WTC11 (cell line): ENCODE results near the gene STRADA. TPM values are rescaled to one million over a fixed set of nuclear protein-coding genes. Genes with fewer than 3 reads are reported as not detected.
A peak's percentile ranks its signal among the peaks of the same experiment; 100 is the strongest.

Experiments used
- ATF1 ChIP-seq: sonication (generic); formaldehyde crosslinking; IDR thresholded peaks from 2 replicates; pipeline ENCODE4 v1.8.1; 2023; ENCODE audit warnings: mild to moderate bottlenecking, moderate library complexity, missing genetic modification reagents
- CBFB ChIP-seq: sonication (generic); formaldehyde crosslinking; IDR thresholded peaks from 2 replicates; pipeline ENCODE4 v1.8.1; 2022; ENCODE audit warnings: mild to moderate bottlenecking, low read depth, missing genetic modification reagents
- CREM ChIP-seq: sonication (generic); formaldehyde crosslinking; IDR thresholded peaks from 2 replicates; pipeline ENCODE4 v1.8.1; 2022; ENCODE audit warnings: mild to moderate bottlenecking, missing genetic modification reagents, moderate library complexity
- ERG ChIP-seq: fragments of 250-450 bp; sonication (Bioruptor Pico); IDR thresholded peaks from 2 replicates; pipeline ENCODE4 v1.8.0; 2021; ENCODE audit warnings: mild to moderate bottlenecking
- FOXJ3 ChIP-seq: sonication (generic); formaldehyde crosslinking; IDR thresholded peaks from 2 replicates; pipeline ENCODE4 v1.9.0; 2021; ENCODE audit warnings: missing genetic modification reagents, mild to moderate bottlenecking, borderline replicate concordance
- FOXK1 ChIP-seq: sonication (generic); formaldehyde crosslinking; IDR thresholded peaks from 2 replicates; pipeline ENCODE4 v1.8.0; 2022; ENCODE audit warnings: mild to moderate bottlenecking, moderate library complexity, missing genetic modification reagents
- FOXP1 ChIP-seq: sonication (generic); formaldehyde crosslinking; IDR thresholded peaks from 2 replicates; pipeline ENCODE4 v1.8.0; 2022; ENCODE audit warnings: missing genetic modification reagents, mild to moderate bottlenecking, moderate library complexity, borderline replicate concordance
- IRF1 ChIP-seq: sonication (generic); formaldehyde crosslinking; IDR thresholded peaks from 2 replicates; pipeline ENCODE4 v1.8.0; 2023; ENCODE audit warnings: missing genetic modification reagents
- MXD4 ChIP-seq: fragments of 250-450 bp; sonication (Bioruptor Pico); IDR thresholded peaks from 2 replicates; pipeline ENCODE4 v1.8.0; 2021; ENCODE audit warnings: mild to moderate bottlenecking, moderate library complexity, borderline replicate concordance
- NR2C2 ChIP-seq: sonication (generic); formaldehyde crosslinking; IDR thresholded peaks from 2 replicates; pipeline ENCODE4 v1.8.0; 2022; ENCODE audit warnings: mild to moderate bottlenecking, missing genetic modification reagents
- NR3C1 ChIP-seq: sonication (generic); formaldehyde crosslinking; conservative IDR thresholded peaks from 2 replicates; pipeline ENCODE4 v1.8.1; 2023; ENCODE audit warnings: low read depth, mild to moderate bottlenecking, missing genetic modification reagents
- OVOL2 ChIP-seq: fragments of 250-450 bp; sonication (Bioruptor Pico); IDR thresholded peaks from 2 replicates; pipeline ENCODE4 v1.9.0; 2021; ENCODE audit warnings: mild to moderate bottlenecking, borderline replicate concordance
- PRDM15 ChIP-seq: sonication (generic); formaldehyde crosslinking; IDR thresholded peaks from 2 replicates; pipeline ENCODE4 v1.8.0; 2022; ENCODE audit warnings: missing genetic modification reagents
- PRRX2 ChIP-seq: fragments of 250-450 bp; sonication (Bioruptor Pico); IDR thresholded peaks from 2 replicates; pipeline ENCODE4 v1.8.0; 2021; ENCODE audit warnings: mild to moderate bottlenecking
- RELA ChIP-seq: sonication (generic); formaldehyde crosslinking; IDR thresholded peaks from 2 replicates; pipeline ENCODE4 v1.8.1; 2022; ENCODE audit warnings: missing genetic modification reagents, mild to moderate bottlenecking, borderline replicate concordance
- SOX15 ChIP-seq: fragments of 250-450 bp; sonication (Bioruptor Pico); IDR thresholded peaks from 2 replicates; pipeline ENCODE4 v1.9.0; 2021; ENCODE audit warnings: mild to moderate bottlenecking
- SP1 ChIP-seq: sonication (generic); formaldehyde crosslinking; conservative IDR thresholded peaks from 2 replicates; pipeline ENCODE4 v1.8.1; 2022; ENCODE audit warnings: missing genetic modification reagents
- TEAD1 ChIP-seq: sonication (generic); formaldehyde crosslinking; IDR thresholded peaks from 2 replicates; pipeline ENCODE4 v1.8.0; 2022; ENCODE audit warnings: mild to moderate bottlenecking, missing genetic modification reagents
- ZNF121 ChIP-seq: sonication (generic); formaldehyde crosslinking; IDR thresholded peaks from 2 replicates; pipeline ENCODE4 v1.8.0; 2023; ENCODE audit warnings: missing genetic modification reagents
- ZNF416 ChIP-seq: fragments of 250-450 bp; sonication (Bioruptor Pico); IDR thresholded peaks from 2 replicates; pipeline ENCODE4 v1.9.0; 2021; ENCODE audit warnings: mild to moderate bottlenecking, inconsistent platforms
- ZNF423 ChIP-seq: fragments of 250-450 bp; sonication (Bioruptor Pico); IDR thresholded peaks from 2 replicates; pipeline ENCODE4 v2.1.2; 2022; ENCODE audit warnings: mild to moderate bottlenecking, moderate library complexity
- ZNF532 ChIP-seq: fragments of 250-450 bp; sonication (Bioruptor Pico); IDR thresholded peaks from 2 replicates; pipeline ENCODE4 v1.9.0; 2021; ENCODE audit warnings: mild to moderate bottlenecking, borderline replicate concordance
- total RNA-seq: library from RNA; stranded (reverse); gene quantifications from 3 replicates; pipeline ENCODE4 v1.2.3, GENCODE V29; 2021
- TF ChIP-seq, protein P1 (sequence below): fragments of 250-450 bp; sonication (Bioruptor Pico); IDR thresholded peaks from 2 replicates; pipeline ENCODE4 v1.9.0; 2021; ENCODE audit warnings: mild to moderate bottlenecking
- TF ChIP-seq, protein P2 (sequence below): sonication (generic); formaldehyde crosslinking; IDR thresholded peaks from 2 replicates; pipeline ENCODE4 v1.8.1; 2022; ENCODE audit warnings: mild to moderate bottlenecking, missing genetic modification reagents, moderate library complexity, borderline replicate concordance
- TF ChIP-seq, protein P3 (sequence below): fragments of 250-450 bp; sonication (Bioruptor Pico); IDR thresholded peaks from 2 replicates; pipeline ENCODE4 v2.1.2; 2022; ENCODE audit warnings: mild to moderate bottlenecking, moderate library complexity

Gene STRADA
- total RNA-seq, 1 experiment from 2014 or later: 36.6 TPM

GRCh38 chr17:63773272-63774140, 31.9 kb upstream of the STRADA start, which contains the start of gene CCDC47 (continued):
- TF ChIP-seq ERG (CRISPR knock-in tag) (0 out of 2 replicates have a peak, but pooled peaks have one; percentile 42), CREM (CRISPR knock-in tag) (peak; percentile 87), PRDM15 (CRISPR knock-in tag) (no peak), MXD4 (CRISPR knock-in tag) (no peak), PRRX2 (CRISPR knock-in tag) (0 out of 2 replicates have a peak, but pooled peaks have one; percentile 19), OVOL2 (CRISPR knock-in tag) (no peak), ATF1 (CRISPR knock-in tag) (no peak), ZNF121 (no peak), CBFB (CRISPR knock-in tag) (no peak), NR2C2 (CRISPR knock-in tag) (peak; percentile 95), ZNF416 (CRISPR knock-in tag) (no peak), FOXP1 (CRISPR knock-in tag) (peak; percentile 86), ZNF423 (CRISPR knock-in tag) (no peak), FOXK1 (CRISPR knock-in tag) (peak; percentile 30; the same call in 1 of the 2 replicates), ZNF532 (CRISPR knock-in tag) (no peak), SP1 (CRISPR knock-in tag) (peak; percentile 71), RELA (CRISPR knock-in tag) (peak; percentile 74; the same call in 1 of the 2 replicates), SOX15 (no peak), IRF1 (CRISPR knock-in tag) (no peak), TEAD1 (CRISPR knock-in tag) (no peak; the same call in 1 of the 2 replicates), NR3C1 (CRISPR knock-in tag) (no peak), FOXJ3 (CRISPR knock-in tag) (no peak)
- TF ChIP-seq, protein P1, sequence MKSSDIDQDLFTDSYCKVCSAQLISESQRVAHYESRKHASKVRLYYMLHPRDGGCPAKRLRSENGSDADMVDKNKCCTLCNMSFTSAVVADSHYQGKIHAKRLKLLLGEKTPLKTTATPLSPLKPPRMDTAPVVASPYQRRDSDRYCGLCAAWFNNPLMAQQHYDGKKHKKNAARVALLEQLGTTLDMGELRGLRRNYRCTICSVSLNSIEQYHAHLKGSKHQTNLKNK (CRISPR knock-in tag): no peak
- TF ChIP-seq, protein P2, sequence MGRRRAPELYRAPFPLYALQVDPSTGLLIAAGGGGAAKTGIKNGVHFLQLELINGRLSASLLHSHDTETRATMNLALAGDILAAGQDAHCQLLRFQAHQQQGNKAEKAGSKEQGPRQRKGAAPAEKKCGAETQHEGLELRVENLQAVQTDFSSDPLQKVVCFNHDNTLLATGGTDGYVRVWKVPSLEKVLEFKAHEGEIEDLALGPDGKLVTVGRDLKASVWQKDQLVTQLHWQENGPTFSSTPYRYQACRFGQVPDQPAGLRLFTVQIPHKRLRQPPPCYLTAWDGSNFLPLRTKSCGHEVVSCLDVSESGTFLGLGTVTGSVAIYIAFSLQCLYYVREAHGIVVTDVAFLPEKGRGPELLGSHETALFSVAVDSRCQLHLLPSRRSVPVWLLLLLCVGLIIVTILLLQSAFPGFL (CRISPR knock-in tag): no peak
- TF ChIP-seq, protein P3, sequence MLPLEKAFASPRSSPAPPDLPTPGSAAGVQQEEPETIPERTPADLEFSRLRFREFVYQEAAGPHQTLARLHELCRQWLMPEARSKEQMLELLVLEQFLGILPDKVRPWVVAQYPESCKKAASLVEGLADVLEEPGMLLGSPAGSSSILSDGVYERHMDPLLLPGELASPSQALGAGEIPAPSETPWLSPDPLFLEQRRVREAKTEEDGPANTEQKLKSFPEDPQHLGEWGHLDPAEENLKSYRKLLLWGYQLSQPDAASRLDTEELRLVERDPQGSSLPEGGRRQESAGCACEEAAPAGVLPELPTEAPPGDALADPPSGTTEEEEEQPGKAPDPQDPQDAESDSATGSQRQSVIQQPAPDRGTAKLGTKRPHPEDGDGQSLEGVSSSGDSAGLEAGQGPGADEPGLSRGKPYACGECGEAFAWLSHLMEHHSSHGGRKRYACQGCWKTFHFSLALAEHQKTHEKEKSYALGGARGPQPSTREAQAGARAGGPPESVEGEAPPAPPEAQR: no peak
